ENCODE data around the gene GALNT17. TPM values are rescaled to one million over a fixed set of nuclear protein-coding genes. Genes with fewer than 3 reads are reported as not detected.

GALNT17 gene
- total RNA-seq, 1 donor from 2014 or later, result 78.1 TPM

- no peak for DNase-seq (ENCODE audit: missing footprints)
These were observed 270.7 kb downstream of the GALNT17 start for GRCh38 chr7:71402684-71403083.

GRCh38 chr7:71403202-71403946, 271.4 kb downstream of the GALNT17 start:
- intact Hi-C loops (cut with DNase I), result loop anchor here (5.0 kb wide), 1 partner anchor 61 kb away; no protein-coding TSS in a partner anchor
- ATAC-seq (no peak), DNase-seq (ENCODE audit: missing footprints) (no peak)

More at GRCh38 chr7:71402684-71403083, 270.7 kb downstream of the GALNT17 start:
- ATAC-seq, result no peak
- intact Hi-C loops (cut with DNase I), result loop anchor here (5.0 kb wide), 1 partner anchor 60 kb away; no protein-coding TSS in a partner anchor

DNA sequence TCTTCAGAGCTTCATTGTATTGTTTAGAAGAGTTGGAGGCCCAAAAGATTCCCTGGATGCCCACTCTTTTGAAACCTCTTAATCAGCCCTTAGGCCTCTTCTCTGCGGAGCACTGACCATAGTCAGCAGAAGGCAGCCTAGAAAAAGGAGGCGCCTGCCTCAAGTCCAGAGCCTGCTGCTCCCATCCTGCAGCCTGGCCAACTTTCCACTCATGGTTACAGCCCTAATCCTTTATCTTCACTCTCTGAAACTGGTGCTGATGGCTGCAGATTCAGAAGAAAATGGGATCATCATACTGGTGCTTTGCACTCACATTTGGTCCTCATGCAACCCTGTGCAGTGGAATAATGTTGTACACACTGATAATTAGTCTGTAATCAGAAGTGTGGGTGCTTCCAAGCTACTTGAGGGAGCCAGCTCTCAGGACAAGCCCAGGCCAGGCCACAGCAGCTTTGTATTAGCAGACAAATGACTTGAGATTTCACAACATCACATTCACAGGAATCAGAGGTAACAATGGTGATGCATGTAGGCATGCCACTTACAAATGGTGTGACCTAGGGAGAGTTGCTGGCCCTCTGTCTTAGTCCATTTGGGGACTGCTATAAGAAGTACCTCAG, 272.9 kb downstream of the GALNT17 start:
- intact Hi-C loops (cut with DNase I), result loop anchor here (5.0 kb wide), 6 partner anchors 63 to 257 kb away; no protein-coding TSS in a partner anchor
- peak; percentile 53 for ATAC-seq
- no peak for DNase-seq (ENCODE audit: missing footprints)

GRCh38 chr7:71408271-71408670, 276.3 kb downstream of the GALNT17 start:
- DNase-seq (ENCODE audit: missing footprints) (peak; percentile 70), ATAC-seq (peak; percentile 93)
- intact Hi-C loops (cut with DNase I), result loop anchor here (2.0 to 5.0 kb wide), 6 partner anchors 146 to 277 kb away; no protein-coding TSS in a partner anchor

- ATAC-seq, result no peak
- intact Hi-C loops (cut with DNase I), result loop anchor here (2.0 to 5.0 kb wide), 6 partner anchors 147 to 279 kb away; no protein-coding TSS in a partner anchor
- no peak for DNase-seq (ENCODE audit: missing footprints)
These were observed 277.7 kb downstream of the GALNT17 start for GRCh38 chr7:71409550-71410157.

- intact Hi-C loops (cut with DNase I), result no loop called here
- DNase-seq (ENCODE audit: missing footprints) (no peak), ATAC-seq (no peak)
These were observed 279.5 kb downstream of the GALNT17 start for GRCh38 chr7:71411475-71411874.

DNA sequence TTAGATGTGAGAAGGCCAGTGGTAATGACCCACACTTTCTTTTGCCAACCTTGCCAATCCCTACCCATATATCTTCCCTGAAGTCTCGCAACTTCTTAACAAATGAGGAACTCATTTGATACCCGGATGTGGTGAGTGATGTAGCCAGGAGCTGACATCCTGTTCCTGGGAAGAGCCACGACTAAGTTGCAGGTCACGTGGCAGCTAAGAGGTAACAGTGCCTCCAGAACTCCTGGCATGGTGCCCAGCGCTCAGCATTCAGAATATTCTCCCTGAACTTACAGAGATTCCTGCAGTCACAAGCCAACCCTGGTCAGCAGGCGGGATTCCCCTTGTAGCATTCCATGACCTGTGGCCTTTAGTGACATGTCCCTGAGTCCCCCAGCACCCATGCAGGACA, 282.5 kb downstream of the GALNT17 start:
- intact Hi-C loops (cut with DNase I), result no loop called here
- DNase-seq (ENCODE audit: missing footprints), result peak; percentile 67
- peak; percentile 63 for ATAC-seq

DNA sequence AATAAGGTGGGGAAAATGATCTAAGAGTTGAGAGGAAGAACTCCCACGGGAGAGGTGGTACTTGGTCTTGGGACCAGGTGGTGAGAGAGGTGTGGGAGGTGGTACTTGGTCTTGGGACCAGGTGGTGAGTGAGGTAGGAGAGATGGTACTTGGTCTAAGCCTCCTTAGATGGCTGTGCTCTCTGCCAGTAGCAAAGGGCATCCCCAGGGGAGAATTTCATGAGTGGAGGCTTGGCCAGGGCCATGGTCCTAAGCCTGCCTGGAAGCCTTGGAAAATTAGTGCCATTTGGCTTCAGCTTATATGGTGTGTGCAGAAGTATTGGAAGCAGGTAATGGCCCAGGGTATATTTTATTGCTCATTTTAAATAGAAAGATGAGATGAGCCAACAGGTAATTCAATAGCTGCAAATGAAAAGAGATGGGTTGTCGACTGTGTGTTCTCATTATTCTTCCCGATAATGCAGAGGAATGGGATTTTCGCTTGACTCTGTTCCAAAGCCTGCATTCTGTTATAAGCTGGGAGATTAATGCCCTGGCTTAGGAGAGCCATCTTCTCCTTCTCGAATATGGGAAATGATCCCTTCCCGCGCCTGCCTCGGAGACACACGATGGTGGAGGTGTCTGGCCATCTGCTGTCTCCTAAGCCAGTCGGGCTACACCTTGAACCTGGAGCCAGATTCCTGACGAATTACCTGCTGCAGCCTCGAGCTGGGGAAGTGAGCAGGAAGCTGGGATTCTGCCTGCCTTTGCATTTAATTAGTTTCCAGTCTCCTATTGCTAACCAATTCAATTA, 287.8 kb downstream of the GALNT17 start:
- ATAC-seq (no peak), DNase-seq (ENCODE audit: missing footprints) (no peak)

GRCh38 chr7:71422104-71422503, 290.2 kb downstream of the GALNT17 start:
- ATAC-seq, result no peak
- intact Hi-C loops (cut with DNase I), result no loop called here
- no peak for DNase-seq (ENCODE audit: missing footprints)

More for the DNA sequence above, 287.8 kb downstream of the GALNT17 start:
- intact Hi-C loops (cut with DNase I), result no loop called here

GRCh38 chr7:71424166-71425035, 292.5 kb downstream of the GALNT17 start:
- ATAC-seq (no peak), DNase-seq (ENCODE audit: missing footprints) (no peak)
- intact Hi-C loops (cut with DNase I), result no loop called here

- intact Hi-C loops (cut with DNase I), result no loop called here
- ATAC-seq, result no peak
- DNase-seq (ENCODE audit: missing footprints), result no peak
These were observed 297.1 kb downstream of the GALNT17 start for GRCh38 chr7:71429083-71429482.

GRCh38 chr7:71430246-71430645, 298.3 kb downstream of the GALNT17 start:
- intact Hi-C loops (cut with DNase I), result no loop called here
- DNase-seq (ENCODE audit: missing footprints) (no peak), ATAC-seq (no peak)

- DNase-seq (ENCODE audit: missing footprints) (no peak), ATAC-seq (no peak)
- intact Hi-C loops (cut with DNase I), result no loop called here
These were observed 307.4 kb downstream of the GALNT17 start for GRCh38 chr7:71439321-71439720.

- no peak for ATAC-seq
- no peak for DNase-seq (ENCODE audit: missing footprints)
- intact Hi-C loops (cut with DNase I), result no loop called here
These were observed 310.7 kb downstream of the GALNT17 start for GRCh38 chr7:71442492-71443190.

DNA sequence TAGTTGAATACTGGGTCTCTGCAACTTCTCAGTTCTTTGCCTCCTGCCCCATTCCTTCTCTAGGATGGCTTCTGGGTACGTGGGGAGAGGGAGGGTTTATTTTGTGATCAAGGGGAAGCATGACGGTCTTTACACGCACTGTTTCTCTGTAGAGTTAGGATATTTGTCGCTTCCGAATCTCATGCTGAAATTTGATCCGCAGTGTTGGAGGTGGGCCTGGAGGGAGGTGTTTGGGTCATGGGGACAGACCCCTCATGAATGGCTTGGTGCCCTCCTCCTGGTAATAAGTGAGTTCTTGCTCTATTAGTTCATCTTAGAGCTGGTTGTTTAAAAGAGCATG, 311.2 kb downstream of the GALNT17 start:
- intact Hi-C loops (cut with DNase I), result no loop called here
- DNase-seq (ENCODE audit: missing footprints) (no peak), ATAC-seq (no peak)

- intact Hi-C loops (cut with DNase I), result no loop called here
- ATAC-seq, result no peak
These were observed 312.2 kb downstream of the GALNT17 start for GRCh38 chr7:71444130-71444529.

GRCh38 chr7:71453630-71454029, 321.7 kb downstream of the GALNT17 start:
- DNase-seq (ENCODE audit: missing footprints), result no peak
- intact Hi-C loops (cut with DNase I), result no loop called here
- ATAC-seq, result peak; percentile 49

More at GRCh38 chr7:71444130-71444529, 312.2 kb downstream of the GALNT17 start:
- no peak for DNase-seq (ENCODE audit: missing footprints)

Data from Right ventricle myocardium inferior (tissue), 1 donor.